ENCODE results near the gene IRAK2.

DNA sequence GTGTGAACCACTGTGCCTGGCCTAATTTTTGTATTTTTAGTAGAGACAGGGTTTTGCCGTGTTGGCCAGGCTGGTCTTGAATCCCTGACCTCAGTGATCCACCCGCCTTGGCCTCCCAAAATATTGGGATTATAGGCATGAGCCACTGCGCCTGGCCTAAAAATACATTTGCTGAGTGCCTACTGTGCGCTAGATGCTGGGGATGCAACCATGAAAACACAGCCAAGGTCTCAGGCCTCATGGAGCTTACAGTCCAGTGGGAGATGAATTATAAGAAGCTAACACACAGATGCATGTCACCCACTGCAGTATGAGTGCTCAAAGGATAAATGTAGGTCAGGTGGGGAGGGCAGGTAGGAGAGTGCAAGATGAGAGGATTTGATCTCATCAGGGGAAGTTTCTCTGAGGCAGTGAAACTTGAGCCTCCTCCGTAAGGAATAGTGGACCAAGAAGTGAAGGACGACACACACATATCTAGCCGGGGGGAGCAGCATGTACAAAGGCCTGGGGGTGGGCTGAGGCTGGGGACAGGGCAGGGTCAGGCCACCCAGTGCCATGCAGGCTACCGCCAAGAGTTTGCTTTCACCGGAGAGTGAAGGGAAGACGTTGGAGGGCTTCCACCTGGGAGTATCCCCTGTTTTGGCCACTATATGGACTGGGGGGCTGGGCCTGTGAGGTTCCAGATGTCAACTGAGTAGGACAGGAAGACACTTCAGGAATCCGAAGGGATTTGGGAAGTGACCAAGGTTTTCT, 24.3 kb downstream of the IRAK2 start:
- TF ChIP-seq CTCF (IDR thresholded peaks at IDR 0.05; ENCODE audit: extremely low read depth in 1 of 2, insufficient read depth in 1 of 2, low read depth in 1 of 2, low read length in 2 of 2): no peak
- TF ChIP-seq POLR2AphosphoS5 (IDR thresholded peaks at IDR 0.05; ENCODE audit: insufficient read depth, low read depth, low read length): no peak
- TF ChIP-seq EZH2 (IDR thresholded peaks at IDR 0.05; ENCODE audit: borderline replicate concordance, low read depth, low read length, severe bottlenecking): no peak
- TF ChIP-seq POLR2A (IDR thresholded peaks at IDR 0.05; ENCODE audit: low read depth, low read length): no peak
- TF ChIP-seq JUN (IDR thresholded peaks at IDR 0.05; ENCODE audit: borderline replicate concordance, insufficient read depth, insufficient read length, low read depth): no peak
- TF ChIP-seq GATA2 (IDR thresholded peaks at IDR 0.05; ENCODE audit: insufficient read depth, insufficient read length, low read depth, low read length): no peak
- TF ChIP-seq, protein P1, sequence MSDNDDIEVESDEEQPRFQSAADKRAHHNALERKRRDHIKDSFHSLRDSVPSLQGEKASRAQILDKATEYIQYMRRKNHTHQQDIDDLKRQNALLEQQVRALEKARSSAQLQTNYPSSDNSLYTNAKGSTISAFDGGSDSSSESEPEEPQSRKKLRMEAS (IDR thresholded peaks at IDR 0.05; ENCODE audit: insufficient read depth, insufficient read length): no peak
- TF ChIP-seq MYC (IDR thresholded peaks at IDR 0.05; ENCODE audit: low read depth, low read length): no peak
- TF ChIP-seq FOS (IDR thresholded peaks at IDR 0.05; ENCODE audit: borderline replicate concordance, insufficient read depth, low read length): no peak
